ENCODE measurements around the gene IDI1.

IDI1 gene

GRCh38 chr10:990808-991207, 58.1 kb downstream of the IDI1 start:
- DNase-seq, result no peak
